ENCODE results near the gene NUMB. TPM values are rescaled to one million over a fixed set of nuclear protein-coding genes. Genes with fewer than 3 reads are reported as not detected.

The NUMB gene
- total and polyA plus RNA-seq, 12 donors = 18.9 to 42.6 (median 32.0) TPM

DNA sequence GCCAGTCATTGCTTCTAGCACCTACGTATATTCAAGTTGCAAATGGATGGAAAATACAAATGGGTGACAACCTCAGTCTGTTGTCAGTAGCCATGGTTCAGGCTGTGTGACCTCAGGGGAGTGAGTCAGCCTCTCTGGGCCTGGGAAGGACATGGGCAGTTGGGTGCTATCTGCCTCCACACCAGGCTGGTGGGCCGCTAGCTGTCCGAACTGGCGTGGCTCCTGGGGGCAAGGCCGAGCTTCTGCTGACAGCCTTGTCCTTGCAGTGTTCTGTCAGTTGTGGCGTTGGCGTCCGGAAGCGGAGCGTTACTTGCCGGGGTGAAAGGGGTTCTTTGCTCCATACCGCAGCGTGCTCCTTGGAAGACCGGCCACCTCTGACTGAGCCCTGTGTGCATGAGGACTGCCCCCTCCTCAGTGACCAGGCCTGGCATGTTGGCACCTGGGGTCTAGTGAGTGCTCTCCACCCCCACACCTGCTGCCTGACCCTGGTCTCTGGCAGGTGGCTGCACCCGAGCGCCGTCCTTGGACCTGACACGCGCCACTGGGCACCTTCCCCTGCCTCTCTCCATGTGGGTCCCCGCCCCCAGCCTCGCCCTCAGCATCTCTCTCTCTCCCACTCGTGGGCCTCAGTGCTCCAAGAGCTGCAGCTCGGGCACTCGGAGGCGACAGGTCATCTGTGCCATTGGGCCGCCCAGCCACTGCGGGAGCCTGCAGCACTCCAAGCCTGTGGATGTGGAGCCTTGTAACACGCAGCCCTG lies 203.9 kb downstream of the NUMB start:
- Histone ChIP-seq H3K36me3 (no peaks in the 10 kb centered on the region), H3K4me3 (no peak overlapping the region), H3K9me3 (no peaks in the 10 kb centered on the region), H3K4me1 (no peaks in the 10 kb centered on the region), H3K27me3 (no peaks in the 10 kb centered on the region), H3K27ac (no peak overlapping the region)
- 91 to 93% methylated on average over 28 of the region's 28 CpGs for WGBS, 2 donors
- DNase-seq (no peak), ATAC-seq (no peak)
- TF ChIP-seq, protein P1, sequence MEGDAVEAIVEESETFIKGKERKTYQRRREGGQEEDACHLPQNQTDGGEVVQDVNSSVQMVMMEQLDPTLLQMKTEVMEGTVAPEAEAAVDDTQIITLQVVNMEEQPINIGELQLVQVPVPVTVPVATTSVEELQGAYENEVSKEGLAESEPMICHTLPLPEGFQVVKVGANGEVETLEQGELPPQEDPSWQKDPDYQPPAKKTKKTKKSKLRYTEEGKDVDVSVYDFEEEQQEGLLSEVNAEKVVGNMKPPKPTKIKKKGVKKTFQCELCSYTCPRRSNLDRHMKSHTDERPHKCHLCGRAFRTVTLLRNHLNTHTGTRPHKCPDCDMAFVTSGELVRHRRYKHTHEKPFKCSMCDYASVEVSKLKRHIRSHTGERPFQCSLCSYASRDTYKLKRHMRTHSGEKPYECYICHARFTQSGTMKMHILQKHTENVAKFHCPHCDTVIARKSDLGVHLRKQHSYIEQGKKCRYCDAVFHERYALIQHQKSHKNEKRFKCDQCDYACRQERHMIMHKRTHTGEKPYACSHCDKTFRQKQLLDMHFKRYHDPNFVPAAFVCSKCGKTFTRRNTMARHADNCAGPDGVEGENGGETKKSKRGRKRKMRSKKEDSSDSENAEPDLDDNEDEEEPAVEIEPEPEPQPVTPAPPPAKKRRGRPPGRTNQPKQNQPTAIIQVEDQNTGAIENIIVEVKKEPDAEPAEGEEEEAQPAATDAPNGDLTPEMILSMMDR (IDR thresholded peaks at IDR 0.05) = no peak
- intact Hi-C loops (cut with DNase I) = no loop called here

DNA sequence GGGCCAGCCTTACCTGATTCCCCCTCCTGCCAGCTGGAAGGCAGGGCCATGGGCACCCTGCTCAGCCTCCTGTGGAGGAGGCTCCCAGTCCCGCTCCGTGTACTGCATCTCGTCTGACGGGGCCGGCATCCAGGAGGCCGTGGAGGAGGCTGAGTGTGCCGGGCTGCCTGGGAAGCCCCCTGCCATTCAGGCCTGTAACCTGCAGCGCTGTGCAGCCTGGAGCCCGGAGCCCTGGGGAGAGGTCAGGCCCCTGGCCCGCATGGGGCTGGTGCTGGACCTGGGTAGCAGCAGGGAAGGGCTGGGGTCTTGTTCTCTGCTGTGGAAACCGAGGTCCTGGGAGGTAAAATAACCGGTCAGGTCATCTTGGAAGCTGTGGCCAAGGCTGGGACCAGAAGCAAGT lies 204.6 kb downstream of the NUMB start:
- Histone ChIP-seq H3K9me3 (no peaks in the 10 kb centered on the region), H3K4me1 (no peaks in the 10 kb centered on the region), H3K27ac (no peak overlapping the region), H3K4me3 (no peak overlapping the region), H3K27me3 (no peaks in the 10 kb centered on the region), H3K36me3 (no peaks in the 10 kb centered on the region)
- DNase-seq (no peak), ATAC-seq (peak in 1 of 8 donors; percentile 26)
- TF ChIP-seq, protein P1 (IDR thresholded peaks at IDR 0.05) = no peak
- WGBS, 2 donors = 92 to 93% methylated on average over 12 of the region's 12 CpGs
- intact Hi-C loops (cut with DNase I) = no loop called here

DNA sequence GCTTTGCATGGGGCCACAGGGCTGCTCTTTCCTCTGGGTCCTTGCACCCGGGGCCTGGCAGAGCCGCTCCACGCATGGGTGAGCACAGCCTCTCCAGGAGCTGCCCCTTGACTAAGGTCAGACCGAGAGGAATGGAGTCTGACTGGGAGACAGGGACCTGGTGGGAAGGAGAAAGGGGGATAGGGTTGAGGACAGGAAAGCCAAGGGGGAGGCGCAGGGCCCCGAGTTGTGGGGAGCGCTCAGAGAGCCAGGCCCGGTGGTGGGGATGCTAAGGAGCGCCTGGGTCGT lies 205.1 kb downstream of the NUMB start:
- Histone ChIP-seq H3K4me3 (no peak overlapping the region), H3K27ac (no peak overlapping the region), H3K4me1 (no peaks in the 10 kb centered on the region), H3K9me3 (no peaks in the 10 kb centered on the region), H3K36me3 (no peaks in the 10 kb centered on the region), H3K27me3 (no peaks in the 10 kb centered on the region)
- intact Hi-C loops (cut with DNase I) = no loop called here
- TF ChIP-seq, protein P1 (IDR thresholded peaks at IDR 0.05) = no peak
- 96% methylated on average over 10 of the region's 10 CpGs for WGBS, 2 donors
- no peak for ATAC-seq
- no peak for DNase-seq

DNA sequence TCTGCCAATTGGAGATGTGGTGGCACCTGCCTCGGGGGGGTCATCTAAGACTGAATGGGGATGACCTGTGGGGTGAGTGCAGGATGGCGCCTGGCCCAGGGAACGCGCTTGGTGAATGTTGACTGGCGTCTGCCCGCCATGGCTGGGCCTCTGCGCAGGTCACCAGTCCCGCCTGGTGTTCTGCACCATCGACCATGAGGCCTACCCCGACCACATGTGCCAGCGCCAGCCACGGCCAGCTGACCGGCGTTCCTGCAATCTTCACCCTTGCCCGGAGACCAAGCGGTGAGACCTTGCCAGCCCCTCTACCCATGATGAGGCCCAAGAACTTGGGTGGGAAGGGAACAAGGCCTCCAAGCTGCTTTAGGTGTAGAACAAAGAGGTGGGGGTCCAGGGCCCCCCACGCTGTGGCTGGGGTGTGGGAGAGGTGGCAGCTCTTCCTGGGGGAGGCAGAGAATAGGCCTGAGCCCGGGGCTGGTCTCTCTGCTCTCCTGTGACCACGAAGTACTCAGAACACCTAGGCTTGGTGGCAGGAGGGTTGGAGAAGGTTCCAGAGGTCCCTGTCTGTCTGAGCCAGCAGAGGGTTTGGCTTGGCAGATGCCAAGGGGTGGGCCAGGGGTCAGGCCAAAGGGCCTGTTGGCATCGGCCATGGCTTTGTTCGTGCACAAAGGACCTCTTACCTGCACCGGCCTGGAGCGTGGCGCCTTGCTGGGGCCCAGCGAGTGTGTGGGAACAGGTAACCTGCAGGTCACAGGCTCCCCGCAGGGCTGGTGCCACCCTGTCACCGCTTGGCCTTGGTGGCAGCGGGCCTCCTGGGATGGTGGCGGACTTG lies 205.6 kb downstream of the NUMB start:
- no peaks in the 10 kb centered on the region for H3K27me3 ChIP-seq
- WGBS, 2 donors = 92 to 93% methylated on average over 29 of the region's 29 CpGs
- intact Hi-C loops (cut with DNase I) = no loop called here
- no peaks in the 10 kb centered on the region for H3K36me3 ChIP-seq
- TF ChIP-seq, protein P1 (IDR thresholded peaks at IDR 0.05) = no peak
- ATAC-seq (no peak), DNase-seq (no peak)
- H3K4me1 ChIP-seq = no peaks in the 10 kb centered on the region
- no peak overlapping the region for H3K4me3 ChIP-seq
- H3K9me3 ChIP-seq = no peaks in the 10 kb centered on the region
- no peak overlapping the region for H3K27ac ChIP-seq

Data from heart right ventricle (tissue), 16 donors.